ENCODE measurements around the gene TRAPPC14.
"Not testable (repeated sequence)": the region's sequence is repeated elsewhere in the genome, so short reads cannot be mapped to it uniquely, and the experiment has no call there.

The TRAPPC14 gene

GRCh38 chr7:100191775-100192174 is 33.3 kb upstream of the TRAPPC14 start:
- peak in 3 of 11 experiments; percentile 11 to 56 (median 13); a peak in 1 of 22 replicates for TF ChIP-seq Cebpa-rat (IDR thresholded peaks at IDR 0.05)
- no peaks in the 10 kb centered on the region for H3K9me3 ChIP-seq (replicated peaks in 1 of 11)
- H4K20me1 ChIP-seq: no peaks in the 10 kb centered on the region
- H3K36me3 ChIP-seq: no peaks in the 10 kb centered on the region
- H3K4me2 ChIP-seq: peak overlapping the region; percentile 61 to 88 (median 85)
- H3K4me1 ChIP-seq: peaks cover 50 to 79% (median 75%) of the 10 kb centered on the region in 10 experiments
- no peaks in the 10 kb centered on the region for H3K27me3 ChIP-seq
- H3K27ac ChIP-seq: peak overlapping the region; percentile 6 to 86 (median 81); a peak in 20 of 22 replicates
- H3K4me3 ChIP-seq: peak overlapping the region in 2 of 10 experiments; percentile 10 to 25; a peak in 1 of 20 replicates
- H3K9ac ChIP-seq: peak overlapping the region in 9 of 11 experiments; percentile 21 to 73 (median 69); a peak in 18 of 22 replicates

GRCh38 chr7:100190048-100190711 is 31.7 kb upstream of the TRAPPC14 start:
- Histone ChIP-seq H3K9ac (peak overlapping the region in 9 of 11 experiments; percentile 16 to 71 (median 44); a peak in 8 of 22 replicates), H3K9me3 (replicated peaks in 1 of 11) (no peaks in the 10 kb centered on the region), H3K27ac (peak overlapping the region in 10 of 11 experiments; percentile 42 to 86 (median 82); a peak in 19 of 22 replicates), H3K4me2 (peak overlapping the region; percentile 61 to 88 (median 85); a peak in 21 of 22 replicates), H3K36me3 (no peaks in the 10 kb centered on the region), H3K4me3 (no peak overlapping the region), H4K20me1 (no peaks in the 10 kb centered on the region), H3K27me3 (no peaks in the 10 kb centered on the region), H3K4me1 (peaks cover 39 to 67% (median 66%) of the 10 kb centered on the region in 10 experiments)
- no peak for TF ChIP-seq Cebpa-rat (IDR thresholded peaks at IDR 0.05)

- H3K27me3 ChIP-seq: no peaks in the 10 kb centered on the region
- H3K4me1 ChIP-seq: peaks cover 34 to 56% (median 55%) of the 10 kb centered on the region in 10 experiments
- H3K4me2 ChIP-seq: peak overlapping the region in 10 of 11 experiments; percentile 71 to 88 (median 85); a peak in 14 of 22 replicates
- no peaks in the 10 kb centered on the region for H3K36me3 ChIP-seq
- no peak for TF ChIP-seq Cebpa-rat (IDR thresholded peaks at IDR 0.05)
- H3K27ac ChIP-seq: 0 out of 22 replicates have a peak overlapping the region, but pooled peaks of 2 of the 11 experiments have one; percentile 84 to 85
- H3K9me3 ChIP-seq (replicated peaks in 1 of 11): no peaks in the 10 kb centered on the region
- H3K9ac ChIP-seq: no peak overlapping the region
- H3K4me3 ChIP-seq: no peak overlapping the region
- H4K20me1 ChIP-seq: no peaks in the 10 kb centered on the region
Observed at GRCh38 chr7:100189061-100189460, 30.5 kb upstream of the TRAPPC14 start.

GRCh38 chr7:100185726-100186125 is 27.2 kb upstream of the TRAPPC14 start:
- peaks cover 15 to 34% (median 24%) of the 10 kb centered on the region in 10 experiments for H3K4me1 ChIP-seq
- no peak overlapping the region for H3K4me2 ChIP-seq
- H3K4me3 ChIP-seq: no peak overlapping the region
- H3K27me3 ChIP-seq: no peaks in the 10 kb centered on the region
- no peak overlapping the region for H3K27ac ChIP-seq
- H3K36me3 ChIP-seq: no peaks in the 10 kb centered on the region
- H3K9ac ChIP-seq: no peak overlapping the region
- TF ChIP-seq Cebpa-rat (IDR thresholded peaks at IDR 0.05): no peak
- H4K20me1 ChIP-seq: no peaks in the 10 kb centered on the region
- no peaks in the 10 kb centered on the region for H3K9me3 ChIP-seq (replicated peaks in 1 of 11)

GRCh38 chr7:100183090-100183489 is 24.6 kb upstream of the TRAPPC14 start:
- H3K9ac ChIP-seq; H3K4me3 ChIP-seq; H3K9me3 ChIP-seq (replicated peaks in 1 of 11); H3K27me3 ChIP-seq; H3K36me3 ChIP-seq; H3K27ac ChIP-seq; H4K20me1 ChIP-seq; H3K4me2 ChIP-seq: not testable (repeated sequence)
- H3K4me1 ChIP-seq: peaks cover 0 to 19% (median 9%) of the 10 kb centered on the region in 10 experiments; a peak in 15 of 20 replicates

GRCh38 chr7:100182616-100183015 is 24.1 kb upstream of the TRAPPC14 start:
- H3K27ac ChIP-seq; H3K4me2 ChIP-seq; H3K9ac ChIP-seq; H3K27me3 ChIP-seq; H3K9me3 ChIP-seq (replicated peaks in 1 of 11); H4K20me1 ChIP-seq; H3K4me3 ChIP-seq; H3K36me3 ChIP-seq: not testable (repeated sequence)
- peaks cover 0 to 19% (median 9%) of the 10 kb centered on the region in 10 experiments; a peak in 15 of 20 replicates for H3K4me1 ChIP-seq

- H3K27me3 ChIP-seq; H3K4me3 ChIP-seq; H3K36me3 ChIP-seq; H3K9me3 ChIP-seq (replicated peaks in 1 of 11); H3K27ac ChIP-seq; H3K9ac ChIP-seq: not testable (repeated sequence)
- Histone ChIP-seq H4K20me1 (peaks cover 0 to 12% (median 6%) of the 10 kb centered on the region in 11 experiments; a peak in 8 of 22 replicates), H3K4me2 (peak overlapping the region in 9 of 11 experiments; percentile 19 to 64 (median 42); a peak in 15 of 22 replicates), H3K4me1 (peaks cover 6 to 34% (median 25%) of the 10 kb centered on the region in 10 experiments; a peak in 18 of 20 replicates)
Observed at GRCh38 chr7:100180084-100180483, 21.6 kb upstream of the TRAPPC14 start.

- H3K9ac ChIP-seq: peak within 1 kb of the TSS; percentile 47 to 92 (median 89); a peak in 21 of 22 replicates
- no peak for TF ChIP-seq Cebpa-rat (IDR thresholded peaks at IDR 0.05)
- H3K4me3 ChIP-seq: peak within 1 kb of the TSS; percentile 53 to 98 (median 90)
- H3K36me3 ChIP-seq: peaks cover 0 to 30% (median 27%) of the 10 kb centered on the region in 11 experiments; a peak in 17 of 22 replicates
- H3K4me2 ChIP-seq: peak within 1 kb of the TSS; percentile 81 to 99 (median 93)
- peaks cover 6 to 42% (median 27%) of the 10 kb centered on the region in 10 experiments; a peak in 18 of 20 replicates for H3K4me1 ChIP-seq
- peak within 1 kb of the TSS in 9 of 11 experiments; percentile 55 to 90 (median 85); a peak in 18 of 22 replicates for H3K27ac ChIP-seq
- peaks cover 0 to 34% (median 14%) of the 10 kb centered on the region in 11 experiments; a peak in 15 of 22 replicates for H4K20me1 ChIP-seq
- peaks cover 0 to 7% (median 4%) of the 10 kb centered on the region in 11 experiments; a peak in 9 of 22 replicates for H3K9me3 ChIP-seq (replicated peaks in 1 of 11)
- peaks cover 9 to 19% (median 14%) of the 10 kb centered on the region in 11 experiments; a peak in 21 of 22 replicates for H3K27me3 ChIP-seq
Observed at GRCh38 chr7:100177045-100178001, 18.8 kb upstream of the TRAPPC14 start, which contains the start of the genes GPC2 and STAG3. TSS of gene GPC2 (minus strand) at chr7:100177381. CDS start at chr7:100177199, 182 bp downstream. TSS of gene STAG3 (plus strand) at chr7:100177918. CDS start at chr7:100180557, 2,639 bp downstream.
